CD1c-positive myeloid dendritic cell (primary cell): ENCODE data around the gene RASSF4.

Experiments
- DNase-seq: peaks from one replicate; pipeline ENCODE4 v3.0.0-alpha.2; 2016; ENCODE audit errors: extremely low spot score

RASSF4 gene

DNA sequence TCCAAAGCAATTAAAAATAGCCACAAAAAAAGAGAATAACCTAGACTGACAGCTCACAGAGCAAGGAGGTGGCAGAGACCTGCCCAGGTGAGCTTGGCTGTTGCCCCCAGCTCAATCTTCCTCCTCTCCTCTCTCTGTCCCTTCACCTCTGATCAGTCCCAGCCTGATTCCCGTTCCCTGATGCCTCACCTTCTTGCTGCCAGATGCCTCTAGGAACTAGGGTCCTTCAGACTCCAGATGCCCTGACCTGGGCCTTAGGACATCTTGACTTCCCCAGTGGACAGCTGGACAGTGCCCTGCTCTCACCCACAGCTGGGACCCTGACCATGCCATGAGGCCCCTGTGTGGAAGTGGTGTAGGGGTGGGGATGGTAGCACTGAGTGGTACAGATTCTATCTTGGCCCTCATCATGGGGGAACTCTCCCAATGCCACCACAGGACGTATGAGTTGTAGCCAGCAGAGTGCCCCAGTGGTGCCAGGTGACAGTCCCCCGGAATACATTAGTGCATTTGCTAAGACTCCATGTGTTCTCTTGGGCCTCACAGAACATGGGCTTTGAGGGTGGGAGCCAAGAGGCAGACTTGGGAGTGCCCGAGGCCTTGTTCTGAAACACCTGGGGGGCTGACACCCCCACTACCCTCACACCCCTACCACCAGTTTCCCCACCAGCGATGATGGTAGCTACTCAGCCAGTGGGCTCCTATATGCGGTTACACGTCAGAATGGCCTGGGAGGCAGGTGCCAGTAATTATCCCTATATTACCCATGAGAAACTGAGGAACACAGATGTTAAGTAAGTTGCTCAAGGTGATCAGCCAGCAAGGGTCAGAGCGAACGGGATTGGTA is 17.0 kb downstream of the RASSF4 start:
- no peak for DNase-seq

DNA sequence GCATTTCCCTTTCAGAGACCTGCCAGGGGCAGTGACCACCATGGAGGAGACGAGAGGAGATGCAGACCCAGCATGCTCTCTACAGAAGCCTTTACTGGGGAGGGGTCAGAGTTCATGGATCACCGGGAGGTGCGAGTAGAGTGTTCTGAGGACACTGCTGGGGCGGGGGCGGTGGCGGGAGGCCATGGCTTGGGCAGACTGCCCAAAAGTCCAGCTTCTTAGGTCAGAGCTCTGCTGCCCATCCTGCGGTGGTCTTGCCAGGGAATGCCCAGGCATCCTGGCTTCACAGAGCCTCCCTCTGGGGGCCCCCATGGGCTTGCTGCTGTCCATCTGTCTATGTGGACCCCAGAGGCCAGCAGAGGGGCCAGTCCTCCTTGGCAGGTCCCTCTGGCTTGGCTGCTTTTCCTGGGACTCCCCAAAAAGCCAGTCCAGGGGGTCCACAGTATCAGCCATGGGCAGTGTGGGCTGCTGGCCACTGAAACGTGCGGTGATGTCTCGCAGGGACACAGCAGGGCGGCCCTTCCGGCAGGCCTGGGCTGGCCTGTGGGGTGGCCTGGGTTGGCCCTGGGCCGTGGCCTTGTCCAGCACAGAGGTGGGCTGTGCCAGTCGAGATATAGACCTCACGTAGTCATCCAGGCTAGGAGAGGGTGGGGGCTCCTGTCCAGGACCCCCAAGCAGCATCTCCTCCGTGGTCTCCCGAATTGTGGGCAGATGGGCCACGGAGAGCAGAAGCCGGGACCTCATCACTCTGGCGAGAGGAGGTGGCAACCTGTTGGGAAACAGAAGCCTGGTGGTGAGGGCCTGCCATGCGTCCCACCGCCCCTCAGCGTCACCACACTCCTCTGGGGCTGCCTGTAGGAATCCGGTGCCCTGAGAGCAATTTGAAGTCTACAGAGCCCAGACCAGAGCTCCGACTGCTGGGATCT is 17.9 kb downstream of the RASSF4 start:
- no peak for DNase-seq

DNA sequence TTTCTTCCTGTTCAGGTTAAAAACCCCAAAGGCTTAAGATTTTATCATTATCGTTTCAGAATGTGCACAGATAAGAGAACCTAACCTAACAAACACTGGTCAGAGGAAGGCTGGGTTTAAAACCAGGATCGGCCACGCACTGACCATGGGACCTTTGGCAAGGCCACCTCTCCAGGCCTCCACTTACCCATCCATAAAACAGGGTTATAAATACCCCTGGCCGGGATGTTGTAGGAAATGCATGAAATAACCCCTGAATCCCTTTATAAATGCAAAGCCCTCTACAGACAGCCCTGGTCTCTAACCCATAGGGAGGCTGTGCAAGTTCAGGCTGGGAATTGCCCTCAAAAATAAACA is 18.6 kb downstream of the RASSF4 start:
- no peak for DNase-seq

DNA sequence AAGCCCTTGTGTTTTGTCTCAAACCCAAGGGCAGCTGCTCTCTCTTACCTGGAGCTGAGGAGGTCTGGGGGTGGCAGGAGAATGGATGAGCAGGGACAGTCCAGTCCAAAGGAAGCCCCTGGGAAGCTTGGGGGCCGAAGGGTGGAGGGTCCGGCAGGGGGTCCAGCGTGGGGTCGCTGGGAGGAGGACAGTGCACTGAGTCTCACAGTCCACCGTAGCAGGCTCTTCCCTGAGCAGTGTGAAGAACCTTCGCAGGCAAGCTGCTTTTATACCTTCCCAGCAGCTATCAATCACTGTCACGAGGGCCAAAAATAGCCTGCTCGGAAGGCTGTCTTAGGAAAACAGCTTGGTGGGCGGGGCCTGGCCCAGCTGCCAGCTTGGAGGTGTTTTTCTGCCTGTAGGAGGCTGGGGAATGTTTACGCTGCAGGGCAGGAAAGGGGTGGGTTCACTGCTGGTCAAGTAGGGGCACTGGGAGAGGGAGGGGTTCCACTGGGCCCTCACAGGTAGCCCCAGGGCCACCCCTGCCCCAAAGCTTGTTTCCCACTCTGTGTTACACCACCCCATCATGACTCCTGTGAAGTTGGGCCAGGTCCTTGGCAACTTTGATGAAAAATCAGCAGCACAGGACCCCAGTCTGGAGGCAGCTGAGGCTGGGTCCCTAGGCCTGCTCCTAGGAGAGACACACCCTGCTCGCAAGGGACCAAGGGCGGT is 19.1 kb downstream of the RASSF4 start, which contains the start of gene DEPP1:
Gene DEPP1, minus strand, starts transcription at position 240 of the 711 bp plus-strand sequence. CDS start 779 bp downstream, outside the sequence.
- DNase-seq: peak; percentile 54

DNA sequence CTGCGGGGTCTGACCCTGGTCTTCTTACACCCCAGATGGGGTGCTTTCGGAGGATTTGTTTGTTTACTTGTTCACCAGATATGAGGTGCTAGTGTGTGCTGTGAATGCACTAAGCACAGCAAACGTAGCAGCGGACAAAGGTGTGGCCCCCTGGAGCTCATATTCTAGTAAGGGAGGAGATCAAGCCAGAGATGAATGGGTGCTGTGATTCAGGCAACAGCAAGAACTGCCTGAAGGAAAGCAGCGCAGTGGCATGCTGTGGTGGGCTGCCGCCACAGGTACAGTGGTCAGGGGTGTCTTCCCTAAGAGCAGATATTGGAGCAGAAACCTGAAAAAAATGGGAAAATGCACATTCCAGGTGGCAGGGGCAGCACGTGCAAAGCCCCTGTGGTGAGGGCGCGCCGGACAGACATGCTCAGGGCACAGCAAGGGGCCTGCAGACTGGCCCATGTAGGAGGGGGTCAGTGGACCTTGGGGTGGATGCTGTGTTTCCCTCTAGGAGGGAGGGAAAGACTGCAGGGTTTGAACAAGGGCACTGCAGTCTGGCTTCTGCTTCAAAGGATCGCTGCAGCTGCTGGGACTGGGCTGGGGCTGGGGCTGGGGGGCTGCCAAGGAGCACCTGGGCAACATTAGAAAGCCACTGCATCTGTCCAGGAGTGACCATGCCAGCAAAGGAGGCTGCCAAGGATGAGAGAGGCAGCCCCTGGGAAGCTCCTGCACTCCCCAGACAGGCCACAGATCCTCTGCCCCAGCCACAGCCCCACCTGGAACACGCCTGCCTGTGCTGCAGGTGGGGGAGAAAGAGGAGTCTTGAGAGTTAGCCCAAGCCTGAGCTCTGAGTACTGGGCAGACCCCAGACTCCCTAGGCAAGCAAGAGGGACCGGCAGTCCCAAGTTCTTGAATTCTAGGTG is 19.9 kb downstream of the RASSF4 start:
- no peak for DNase-seq

DNA sequence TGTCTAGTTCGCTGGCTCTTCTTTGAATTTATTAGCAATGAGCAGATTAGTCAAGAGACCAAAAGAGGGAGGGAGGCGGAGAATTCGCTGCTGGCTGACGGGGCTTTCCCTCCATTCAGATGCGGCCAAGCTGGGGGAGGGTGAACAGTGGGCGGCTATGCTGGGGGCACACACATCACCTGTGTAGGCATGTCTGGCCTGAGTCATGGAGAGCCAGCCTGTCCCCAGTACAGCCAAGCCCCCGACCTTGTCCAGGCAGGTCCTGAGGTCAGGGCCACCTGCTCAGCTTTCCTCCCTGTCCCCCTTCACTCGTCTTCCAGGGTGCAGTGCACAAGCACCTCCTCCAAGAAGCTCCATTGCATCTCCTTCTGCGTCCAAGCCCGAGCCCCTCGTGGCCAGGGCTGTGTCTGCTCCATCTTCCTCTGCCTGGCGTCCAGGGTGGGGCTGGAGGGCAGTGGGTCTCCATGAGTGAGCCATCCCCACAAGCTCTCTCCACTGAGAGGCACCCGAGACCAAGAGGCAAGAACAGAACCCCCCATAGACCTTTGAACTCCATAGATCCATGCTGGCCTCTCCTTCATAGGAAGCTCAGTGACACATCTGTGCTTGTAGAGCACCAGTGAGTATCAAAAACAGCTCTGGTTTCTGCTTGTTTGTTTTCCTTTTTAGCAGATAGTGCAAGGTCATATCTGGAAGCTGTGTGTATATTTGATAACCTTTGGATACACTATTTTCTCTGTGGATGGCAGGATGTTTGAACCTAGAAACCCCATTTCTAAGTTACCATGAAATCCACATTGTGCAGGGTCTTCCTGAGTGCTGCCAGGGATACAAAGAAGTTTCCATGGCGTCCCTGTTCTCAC is 20.9 kb downstream of the RASSF4 start:
- DNase-seq: no peak

DNA sequence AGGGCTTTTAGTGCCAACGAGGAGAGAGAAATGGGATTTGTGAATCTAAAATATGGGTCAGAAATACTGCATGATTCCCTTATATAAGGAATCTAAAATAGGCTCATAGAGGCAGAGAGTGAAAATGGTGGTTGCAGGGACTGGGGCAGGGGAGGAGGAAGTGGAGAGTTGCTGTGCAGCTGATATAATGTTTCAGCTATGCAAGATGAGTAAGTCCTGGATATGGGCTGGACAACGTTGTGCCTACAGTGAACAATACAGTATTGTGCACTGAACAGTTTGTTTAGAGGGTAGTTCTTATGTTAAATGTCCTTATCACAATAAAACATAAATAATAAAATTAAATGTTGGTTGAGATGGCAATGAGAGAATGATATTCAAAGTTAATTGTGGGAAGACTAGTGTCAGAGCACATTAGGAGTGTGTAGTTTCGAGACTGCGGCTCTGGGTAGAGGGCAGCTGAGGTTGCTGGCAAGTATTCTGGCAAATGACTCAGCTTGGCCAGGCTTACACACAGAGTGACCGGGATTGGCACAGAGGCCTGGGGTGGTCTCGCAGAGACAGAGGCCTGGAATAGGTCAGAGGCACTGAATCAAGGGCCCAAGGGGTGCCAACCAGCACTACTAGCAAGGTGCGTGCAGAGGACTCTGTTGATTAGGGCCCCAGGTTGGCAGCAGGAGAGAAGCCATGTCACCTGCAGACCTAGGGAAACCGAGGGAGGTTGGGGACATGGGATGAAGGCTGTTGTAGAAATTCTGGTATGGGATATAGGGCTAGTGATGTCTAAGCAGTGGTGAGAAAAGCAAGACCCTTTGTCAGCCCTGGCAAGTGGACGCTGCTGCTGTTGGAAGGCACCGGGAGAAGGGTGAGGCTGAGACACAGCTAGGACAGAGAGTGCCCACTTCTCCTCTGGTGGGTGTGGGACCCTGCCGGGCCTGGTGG is 21.8 kb downstream of the RASSF4 start:
- DNase-seq: no peak

DNA sequence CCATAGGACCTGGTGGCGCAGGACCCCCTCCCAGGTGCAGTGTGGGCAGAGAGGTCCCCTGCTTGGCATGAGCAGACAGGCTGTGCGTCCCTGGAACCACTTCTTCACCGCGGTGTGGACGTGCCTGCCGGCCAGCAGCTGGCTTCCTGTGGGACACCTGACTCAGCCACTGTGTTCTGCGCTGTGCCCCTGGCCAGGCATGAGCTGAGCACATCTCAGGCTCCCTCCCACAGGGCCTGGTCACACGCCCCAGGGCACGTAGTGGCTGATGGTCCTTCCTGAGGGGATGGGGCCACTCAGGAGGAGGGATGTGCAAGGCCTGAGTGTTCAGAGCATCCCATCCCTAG is 22.5 kb downstream of the RASSF4 start:
- DNase-seq: no peak

DNA sequence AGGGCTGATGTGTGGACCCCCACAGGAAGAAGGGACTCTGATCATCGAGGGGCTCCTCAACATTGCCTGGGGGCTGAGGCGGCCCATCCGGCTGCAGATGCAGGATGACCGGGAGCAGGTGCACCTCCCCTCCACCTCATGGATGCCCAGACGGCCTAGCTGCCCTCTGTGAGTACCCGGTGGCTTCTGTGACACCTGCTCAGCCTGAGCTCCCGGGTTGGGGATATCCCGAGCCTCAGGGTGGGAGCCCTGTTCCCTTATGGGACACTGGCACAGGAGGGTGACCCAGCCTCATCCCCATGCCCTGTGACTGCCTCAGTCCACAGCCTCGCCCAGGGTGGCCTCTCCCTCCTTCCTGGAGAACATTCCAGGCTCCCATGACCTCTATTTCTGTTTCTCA is 22.9 kb downstream of the RASSF4 start:
- no peak for DNase-seq

DNA sequence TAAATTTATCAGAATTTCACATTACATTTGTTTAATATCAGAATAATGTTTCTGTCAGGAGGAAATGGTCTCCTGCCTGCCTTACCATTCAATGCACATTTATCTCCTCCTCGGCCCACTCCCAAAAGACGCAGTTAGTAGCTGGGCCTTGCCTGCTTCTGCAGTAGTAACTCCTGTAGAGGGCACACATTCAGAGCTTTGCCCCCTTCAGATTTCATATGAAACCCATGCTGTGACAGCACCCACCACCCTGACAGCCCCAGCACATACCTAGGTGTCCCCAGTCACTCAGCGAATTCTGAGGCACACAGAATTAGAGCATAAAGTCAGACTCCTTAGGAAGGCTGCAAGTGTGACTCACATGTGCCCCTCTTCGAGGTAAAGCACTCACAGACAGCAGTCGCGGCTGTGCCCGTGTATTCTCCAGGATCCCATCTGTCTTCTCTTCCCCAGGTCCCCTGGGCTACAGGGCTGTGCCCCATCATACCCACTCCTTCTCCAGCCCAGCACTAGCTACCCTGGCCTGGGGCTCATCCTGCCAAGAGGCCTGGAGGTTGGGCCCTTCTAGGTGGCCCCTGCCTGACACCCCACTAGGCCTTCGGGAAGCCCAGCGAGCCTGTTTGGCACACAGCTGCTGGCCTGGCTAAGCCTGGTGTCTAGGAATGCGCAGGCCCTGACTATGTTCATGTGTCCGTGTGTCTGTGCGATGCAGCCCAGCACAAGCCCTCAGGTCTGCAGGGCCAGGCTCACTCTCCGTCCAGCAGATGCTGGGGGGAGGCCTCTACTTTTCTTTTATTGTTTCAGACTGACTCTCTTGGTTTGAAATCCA is 23.7 kb downstream of the RASSF4 start:
- DNase-seq: no peak

DNA sequence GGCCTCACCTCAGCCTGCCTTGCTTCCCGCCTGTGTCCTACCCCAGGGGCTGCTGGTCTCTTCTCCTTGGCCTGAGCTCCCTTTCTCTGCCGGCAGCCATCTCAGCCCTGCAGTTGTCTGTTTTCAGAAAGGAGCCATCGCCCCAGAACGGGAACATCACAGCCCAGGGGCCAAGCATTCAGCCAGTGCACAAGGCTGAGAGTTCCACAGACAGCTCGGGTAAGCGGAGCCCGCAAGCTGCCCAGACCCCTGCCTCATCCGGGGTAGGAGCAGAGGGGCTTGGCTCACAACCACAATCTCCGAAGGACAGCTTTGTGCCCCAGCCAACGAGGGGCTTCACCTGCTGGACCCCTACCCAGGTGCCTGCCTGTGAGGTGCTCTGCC is 24.3 kb downstream of the RASSF4 start:
- DNase-seq: no peak

DNA sequence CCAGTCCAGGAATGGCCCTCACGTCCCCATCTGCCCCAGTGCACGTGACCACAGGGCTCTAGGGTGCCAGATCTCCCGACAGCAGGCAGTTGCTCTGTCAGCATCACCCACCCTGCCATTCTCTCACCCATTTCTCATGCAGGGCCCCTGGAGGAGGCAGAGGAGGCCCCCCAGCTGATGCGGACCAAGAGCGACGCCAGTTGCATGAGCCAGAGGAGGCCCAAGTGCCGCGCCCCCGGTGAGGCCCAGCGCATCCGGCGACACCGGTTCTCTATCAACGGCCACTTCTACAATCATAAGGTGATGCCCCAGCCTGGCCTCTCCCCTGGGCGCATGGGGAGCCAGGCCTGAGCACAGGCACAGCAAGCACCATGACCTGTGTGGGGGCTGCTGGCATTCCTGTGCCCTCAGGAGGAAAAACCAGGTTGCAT is 25.1 kb downstream of the RASSF4 start:
- no peak for DNase-seq

DNA sequence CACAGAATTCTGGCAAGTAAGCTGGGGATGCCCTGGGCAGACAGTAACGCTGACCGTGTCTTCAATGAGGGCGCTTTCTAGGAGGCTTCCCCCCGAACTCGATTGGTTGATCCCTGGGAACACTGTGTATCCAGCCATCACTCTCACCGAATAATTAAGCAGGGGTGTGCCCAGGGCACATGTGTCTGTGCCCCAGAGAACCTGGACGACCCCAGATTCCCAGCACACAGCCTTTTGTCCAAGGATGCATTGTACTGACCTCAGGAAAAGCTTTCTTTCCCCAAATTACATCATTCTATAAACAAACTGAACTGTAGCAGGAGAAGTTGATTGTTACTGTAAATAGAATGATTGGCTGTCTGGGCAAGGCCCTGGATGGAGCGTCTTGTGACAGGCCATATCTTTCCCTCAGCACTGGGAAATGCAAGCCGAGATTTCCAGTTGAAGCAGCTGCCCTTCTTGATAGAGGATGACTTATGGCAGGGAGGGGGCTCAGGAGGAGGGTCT is 25.6 kb downstream of the RASSF4 start:
- no peak for DNase-seq

DNA sequence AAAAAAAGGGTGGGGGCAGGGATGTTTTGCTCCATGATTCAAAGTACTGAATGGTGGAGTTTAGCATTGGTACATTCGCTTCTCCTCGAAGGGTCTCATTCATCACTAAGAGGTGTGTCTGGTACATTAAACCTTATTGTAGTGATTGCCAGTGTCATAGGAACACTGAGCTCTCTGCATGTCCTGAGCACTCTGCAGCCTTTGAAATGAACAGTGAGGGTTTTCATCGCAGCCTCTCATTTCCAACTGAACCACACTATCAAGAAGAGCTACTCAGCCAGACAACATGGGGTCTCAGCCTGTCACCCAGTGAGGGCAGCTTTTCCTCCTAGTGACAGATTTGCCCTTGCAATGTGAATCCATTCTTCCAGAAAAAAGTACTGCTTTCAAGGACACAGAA is 26.6 kb downstream of the RASSF4 start:
- no peak for DNase-seq

DNA sequence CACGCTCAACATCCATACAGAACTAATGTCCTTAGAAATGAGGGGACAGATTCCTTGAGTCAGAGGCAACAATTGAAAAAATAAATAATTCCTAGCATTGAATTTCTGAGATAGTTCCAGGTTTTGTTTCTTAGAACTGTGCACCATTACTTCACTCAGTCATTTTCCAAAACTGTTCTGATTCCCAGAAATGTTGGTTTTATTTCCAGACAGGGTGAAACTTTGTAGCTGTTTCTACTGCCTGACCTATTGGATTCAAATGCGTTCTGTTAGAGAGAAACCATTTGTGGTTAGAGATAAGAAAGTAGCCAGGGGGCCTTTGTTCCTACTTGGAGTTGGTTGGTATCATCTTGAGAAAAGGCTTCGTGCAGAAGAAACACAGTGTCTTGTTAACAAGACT is 27.1 kb downstream of the RASSF4 start:
- no peak for DNase-seq

DNA sequence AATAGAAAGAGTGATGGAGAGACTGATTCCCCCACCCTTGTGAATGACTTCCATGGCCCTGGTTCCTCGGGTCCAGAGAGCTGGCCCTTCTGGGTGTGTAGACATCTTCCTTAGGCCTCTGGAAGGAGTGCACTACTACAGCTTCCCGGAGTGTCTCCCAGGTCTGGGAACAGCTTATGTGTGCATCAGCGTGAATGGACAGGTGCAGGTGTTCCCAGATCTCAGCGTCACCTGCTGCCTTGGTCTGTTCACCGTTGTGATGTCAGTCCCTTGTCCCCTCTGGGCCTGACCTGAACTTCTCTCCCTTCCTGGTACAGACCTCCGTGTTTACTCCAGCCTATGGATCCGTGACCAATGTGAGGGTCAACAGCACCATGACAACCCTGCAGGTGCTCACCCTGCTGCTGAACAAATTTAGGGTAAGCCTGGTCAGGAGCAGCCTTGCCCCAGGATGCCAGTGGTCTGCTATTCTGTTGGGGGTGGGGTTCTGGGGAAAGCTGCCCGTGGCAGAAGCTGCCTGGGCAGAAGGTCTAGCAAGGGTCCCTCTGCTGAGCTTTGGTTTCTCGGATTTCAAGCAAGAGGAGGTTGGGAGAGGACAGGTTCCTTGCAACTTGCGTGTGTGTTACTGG is 29.5 kb downstream of the RASSF4 start:
- no peak for DNase-seq

DNA sequence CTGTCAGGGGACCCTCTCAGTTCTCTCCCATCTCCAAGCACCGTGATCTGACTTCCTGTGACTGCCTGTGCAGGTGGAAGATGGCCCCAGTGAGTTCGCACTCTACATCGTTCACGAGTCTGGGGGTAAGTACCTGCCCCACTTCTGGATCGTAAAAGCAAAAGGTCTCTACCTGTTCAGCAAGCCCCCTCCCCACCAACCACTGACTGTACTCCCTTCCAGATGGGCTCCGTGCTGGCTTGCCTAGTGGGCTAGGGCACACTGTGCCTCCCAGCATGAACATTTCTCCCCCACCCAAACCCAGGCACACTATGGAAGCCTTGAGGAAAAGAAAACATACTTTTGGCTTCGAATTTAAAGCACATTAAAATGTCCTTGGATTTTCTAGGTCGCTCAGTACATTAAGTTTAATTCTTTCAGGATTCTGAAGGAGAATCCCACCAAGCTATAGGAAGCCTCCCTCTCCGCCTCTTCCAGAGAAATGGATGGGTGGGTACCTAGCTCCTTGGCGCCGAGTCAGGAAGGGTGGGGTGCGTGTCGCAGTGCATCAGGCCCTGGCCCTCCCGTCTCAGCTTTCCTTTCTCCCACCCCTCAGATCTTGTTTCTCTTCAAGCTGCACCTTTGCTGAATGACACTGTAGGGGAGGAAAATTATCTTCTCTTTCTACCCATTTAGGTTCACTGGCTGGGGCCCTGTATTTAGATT is 30.1 kb downstream of the RASSF4 start:
- DNase-seq: no peak
